NCI-H774 (cell line): ENCODE measurements around the gene CFAP99.

Source experiments
- DNase-seq: peaks from one replicate; lab custom pipeline; 2025; lab: John Stamatoyannopoulos, UW

The CFAP99 gene

GRCh38 chr4:2472187-2472586 lies 53.4 kb downstream of the CFAP99 start:
- DNase-seq: no peak

DNA sequence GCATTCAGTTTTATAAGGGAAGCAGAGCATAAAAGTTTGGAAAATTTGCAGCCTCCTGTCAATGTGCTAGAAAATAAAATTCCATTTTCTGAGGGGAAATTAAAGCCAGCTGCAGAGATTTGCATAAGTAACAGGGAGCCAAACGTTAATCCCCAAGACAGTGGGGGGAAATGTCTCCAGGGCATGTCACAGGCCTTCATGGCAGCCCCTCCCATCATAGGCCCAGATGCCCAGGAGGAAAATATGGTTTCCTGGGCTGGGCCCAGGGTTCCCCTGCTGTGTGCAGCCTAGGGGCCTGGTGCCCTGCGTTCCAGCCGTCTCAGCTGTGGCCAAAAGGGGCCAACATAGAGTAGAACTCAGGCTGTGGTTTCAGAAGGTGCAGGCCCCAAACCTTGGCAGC lies 59.5 kb downstream of the CFAP99 start:
- DNase-seq: no peak

- no peak for DNase-seq
Measured at GRCh38 chr4:2480649-2481048, 61.9 kb downstream of the CFAP99 start.

GRCh38 chr4:2482192-2482591 lies 63.4 kb downstream of the CFAP99 start:
- DNase-seq: no peak

DNA sequence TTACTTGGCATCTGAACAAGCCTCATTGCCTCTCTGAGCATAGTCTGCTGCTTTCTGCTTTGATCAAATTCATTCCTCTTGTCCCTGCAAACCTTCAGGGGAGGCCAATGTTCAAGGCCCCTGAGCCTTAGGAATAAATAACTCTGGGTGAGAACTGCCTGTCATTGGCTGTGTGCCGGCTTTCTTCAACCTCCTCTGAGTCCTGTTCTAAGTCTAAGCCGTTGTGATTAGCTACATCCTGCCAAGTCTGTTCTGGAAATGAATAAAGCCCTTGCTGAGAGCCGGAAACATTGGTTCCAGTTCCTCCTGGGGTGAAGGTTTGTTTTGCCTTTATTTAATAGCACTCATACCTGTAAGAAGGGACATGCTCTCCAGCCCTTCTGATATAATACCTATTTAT lies 63.9 kb downstream of the CFAP99 start:
- DNase-seq: no peak

DNA sequence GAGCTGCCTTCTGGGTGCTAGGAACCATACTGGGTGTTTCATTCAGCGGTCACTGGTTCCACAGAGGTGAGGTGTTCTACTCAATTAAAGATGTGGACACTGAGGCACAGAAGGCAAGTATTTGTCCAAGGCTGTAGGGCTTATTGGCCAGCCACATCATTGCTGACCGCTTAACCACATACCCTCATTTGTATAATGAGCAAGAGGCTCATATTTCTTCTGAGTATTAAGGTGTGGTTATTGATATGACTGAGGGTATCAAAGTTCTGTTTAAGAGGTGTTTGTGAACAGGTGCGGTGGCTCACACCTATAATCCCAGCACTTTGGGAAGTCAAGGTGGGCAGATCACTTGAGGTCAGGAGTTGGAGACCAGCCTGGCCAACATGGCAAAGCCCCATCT lies 64.5 kb downstream of the CFAP99 start:
- DNase-seq: no peak

- DNase-seq: no peak
Measured at GRCh38 chr4:2484185-2484584, 65.4 kb downstream of the CFAP99 start.

DNA sequence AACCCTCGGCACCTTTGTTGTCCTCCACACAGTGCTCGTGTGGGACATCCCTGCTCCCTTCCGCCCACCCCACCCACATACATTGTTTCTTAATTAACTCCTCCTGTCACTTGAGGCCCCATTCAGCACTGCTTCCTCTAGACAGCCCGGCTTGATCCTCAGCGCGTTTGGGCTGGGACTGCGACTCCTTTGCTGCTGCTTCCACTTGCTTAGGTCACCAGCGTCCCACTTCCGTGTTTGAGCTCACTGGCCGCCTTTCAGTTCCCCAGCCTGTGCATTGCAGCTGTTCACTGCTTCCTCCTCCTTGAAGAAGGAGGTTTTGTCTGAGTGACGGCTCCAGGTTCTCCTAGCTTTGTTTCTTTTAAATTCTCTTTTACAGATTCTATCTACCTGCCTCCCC lies 66.2 kb downstream of the CFAP99 start:
- no peak for DNase-seq

- DNase-seq: no peak
Measured at GRCh38 chr4:2485956-2486355, 67.2 kb downstream of the CFAP99 start.

- DNase-seq: no peak
Measured at GRCh38 chr4:2486981-2487380, 68.2 kb downstream of the CFAP99 start.

DNA sequence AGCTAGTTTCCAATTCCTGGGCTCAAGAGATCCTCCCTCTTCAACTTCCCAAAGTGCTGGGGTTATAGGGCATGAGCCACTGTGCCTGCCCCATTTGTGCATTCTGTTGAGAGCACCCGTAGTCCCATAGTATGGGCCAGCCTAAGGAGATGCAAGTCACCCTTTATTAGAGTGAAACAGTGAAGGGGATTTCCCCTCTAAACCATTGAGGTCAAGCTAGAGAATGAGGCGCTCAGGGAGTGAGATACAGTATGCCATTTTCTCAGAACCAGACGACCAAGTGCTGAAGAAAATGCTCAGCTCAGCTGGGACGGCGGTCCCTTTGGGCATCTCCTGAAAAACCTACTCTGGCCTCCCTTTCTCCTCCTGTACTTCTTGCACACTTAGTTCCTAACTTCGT lies 68.9 kb downstream of the CFAP99 start:
- DNase-seq: no peak

DNA sequence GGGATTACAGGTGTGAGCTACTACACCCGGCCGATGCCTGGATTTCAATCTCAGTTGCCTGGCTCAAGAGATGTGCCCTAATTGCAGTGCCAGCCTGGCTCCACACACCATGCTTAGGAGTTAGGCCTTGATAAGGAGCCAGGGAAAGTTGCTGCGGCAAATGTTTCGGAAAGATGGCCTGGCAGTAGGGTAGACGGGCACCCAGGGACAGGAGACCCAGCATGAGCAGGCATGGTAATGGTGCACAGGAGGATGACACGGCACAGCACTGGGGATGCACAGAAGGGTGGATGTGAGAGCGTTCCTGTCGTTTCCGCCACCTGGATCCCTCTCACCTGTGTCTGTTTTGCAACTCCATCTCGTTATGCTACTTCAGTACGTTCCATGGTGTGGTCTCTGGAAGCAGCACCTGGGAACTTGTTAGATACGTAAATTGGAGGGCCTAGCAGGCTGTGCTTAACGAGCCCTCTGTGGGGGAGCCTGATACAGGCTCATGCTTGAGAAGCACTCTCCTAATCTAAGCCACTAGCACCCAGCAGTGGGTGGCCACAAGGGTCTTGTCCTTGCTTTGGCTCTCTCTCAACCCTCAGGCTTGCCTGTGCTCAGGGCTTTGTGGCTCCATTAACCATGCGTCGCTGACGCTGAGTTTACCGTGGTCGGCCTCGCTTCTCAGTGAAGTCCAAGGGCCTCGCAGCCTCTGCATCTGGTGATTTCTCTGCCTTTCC lies 70.5 kb downstream of the CFAP99 start:
- DNase-seq: no peak

DNA sequence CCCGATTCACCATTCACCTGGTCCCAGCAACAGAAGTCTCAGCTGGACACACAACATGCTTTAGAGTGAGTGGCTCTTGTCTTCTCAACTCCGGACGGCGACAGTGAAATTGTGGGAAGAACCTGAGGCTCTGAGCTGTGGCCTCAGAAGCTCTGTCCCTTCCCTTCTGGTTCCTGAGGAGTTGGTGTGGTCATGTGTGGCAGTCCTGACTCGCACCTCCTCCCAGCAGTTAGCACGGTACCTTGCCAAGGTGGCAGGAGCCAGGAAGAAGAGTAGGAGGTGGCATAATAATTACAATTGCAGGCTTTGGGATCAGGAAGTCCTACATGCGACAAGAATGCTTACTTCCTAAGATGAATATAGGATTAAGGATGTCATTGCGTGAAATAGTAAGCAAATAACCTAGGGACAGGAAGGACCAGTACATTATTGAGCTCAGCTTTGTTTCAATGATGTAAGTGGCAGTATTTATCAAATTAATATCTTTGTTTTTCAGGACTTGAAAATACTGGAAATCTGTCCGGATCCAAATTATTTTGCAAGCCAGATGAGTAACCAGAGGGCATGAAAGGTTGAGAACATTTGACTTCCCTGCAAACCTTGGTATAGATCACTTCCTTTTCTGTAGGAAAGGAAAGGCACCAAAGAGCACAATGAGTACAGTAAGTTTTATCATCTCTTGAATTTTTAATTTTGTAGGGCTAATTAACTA lies 71.2 kb downstream of the CFAP99 start:
- DNase-seq: no peak

- DNase-seq: no peak
Measured at GRCh38 chr4:2492970-2493369, 74.2 kb downstream of the CFAP99 start.

GRCh38 chr4:2494992-2495391 lies 76.2 kb downstream of the CFAP99 start:
- DNase-seq: no peak

GRCh38 chr4:2497324-2497723 lies 78.6 kb downstream of the CFAP99 start:
- DNase-seq: no peak

DNA sequence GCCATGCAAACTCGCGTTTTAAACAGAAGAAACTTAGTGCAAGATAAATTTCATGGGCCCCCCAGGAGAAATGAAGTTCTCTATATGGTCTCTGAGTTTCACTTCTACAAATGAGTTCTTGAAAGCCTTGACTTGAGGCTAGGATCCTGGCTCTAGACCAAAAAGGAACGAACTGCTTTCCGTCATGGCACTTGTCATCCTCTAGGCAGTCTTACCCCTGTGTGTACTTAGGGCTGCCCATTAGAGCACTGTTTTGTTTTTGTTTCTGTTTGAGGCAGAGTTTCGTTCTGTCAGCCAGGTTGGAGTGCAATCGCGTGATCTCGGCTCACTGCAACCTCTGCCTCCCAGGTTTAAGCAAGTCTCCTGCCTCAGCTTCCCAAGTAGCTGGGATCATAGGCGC lies 79.2 kb downstream of the CFAP99 start:
- no peak for DNase-seq

GRCh38 chr4:2500547-2500946 lies 81.8 kb downstream of the CFAP99 start:
- DNase-seq: no peak

DNA sequence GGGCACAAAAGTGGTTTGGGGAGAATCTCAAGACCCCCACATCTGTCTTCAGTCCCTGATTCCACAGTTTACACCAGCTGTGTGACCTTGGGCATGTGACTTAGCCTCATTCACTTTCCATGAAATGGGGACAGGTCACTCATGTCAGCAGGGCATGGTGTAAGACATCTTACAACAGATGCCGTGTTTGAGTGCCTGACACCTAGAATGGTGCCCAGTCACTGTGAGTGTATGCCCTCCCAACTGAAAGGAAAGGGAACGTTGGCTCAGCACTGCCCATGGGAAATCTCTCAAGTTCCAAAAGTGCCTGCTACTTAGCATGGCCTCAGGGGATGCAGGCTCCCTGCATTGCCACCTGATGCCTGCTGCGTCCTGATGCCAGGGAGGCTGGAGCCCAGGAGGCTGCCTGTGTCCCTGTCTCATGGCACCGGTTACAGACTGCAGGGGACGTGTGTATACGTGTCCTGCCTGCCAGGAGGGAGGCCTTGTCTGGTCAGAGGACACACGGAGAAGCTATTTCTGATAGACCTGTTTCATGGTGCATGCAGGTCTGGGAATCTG lies 82.4 kb downstream of the CFAP99 start:
- DNase-seq: no peak

DNA sequence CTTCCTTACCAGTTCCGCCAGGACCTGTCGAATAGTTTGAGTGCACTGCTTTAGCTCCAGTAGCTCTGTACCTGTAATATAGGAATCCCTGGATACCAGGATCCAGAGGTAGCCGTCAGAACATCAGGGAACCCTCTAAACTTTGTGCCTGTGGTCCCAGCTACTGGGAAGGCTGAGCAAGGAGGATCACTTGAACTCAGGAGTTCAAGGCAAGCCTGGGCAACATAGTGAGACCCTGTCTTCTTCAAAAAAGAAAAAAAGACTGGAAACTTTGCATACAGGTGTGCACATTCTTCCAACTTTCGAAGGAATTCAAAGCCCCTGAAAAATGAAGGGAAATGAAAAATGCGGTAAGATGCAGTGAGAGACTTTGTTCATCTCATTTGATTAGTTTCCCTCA lies 85.1 kb downstream of the CFAP99 start:
- no peak for DNase-seq

DNA sequence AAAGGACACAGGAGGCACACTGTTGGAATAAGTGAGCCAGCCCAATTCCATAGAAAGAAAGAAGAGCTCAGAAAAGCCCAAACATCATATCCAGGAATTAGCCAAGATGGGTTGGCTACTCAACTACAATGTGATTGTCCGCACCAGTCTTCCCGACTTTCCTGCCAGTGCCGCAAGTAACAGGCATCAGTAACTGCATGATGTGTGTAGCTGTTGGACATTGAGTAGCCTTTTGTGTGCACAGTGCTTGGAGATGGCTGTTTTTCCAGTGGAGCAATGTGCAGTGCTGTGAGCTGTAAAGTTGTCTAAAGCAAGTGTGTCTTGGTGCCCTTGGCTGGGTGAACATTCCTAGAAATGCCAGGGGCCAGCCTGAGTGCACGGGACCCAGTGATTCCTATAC lies 88.5 kb downstream of the CFAP99 start:
- no peak for DNase-seq

DNA sequence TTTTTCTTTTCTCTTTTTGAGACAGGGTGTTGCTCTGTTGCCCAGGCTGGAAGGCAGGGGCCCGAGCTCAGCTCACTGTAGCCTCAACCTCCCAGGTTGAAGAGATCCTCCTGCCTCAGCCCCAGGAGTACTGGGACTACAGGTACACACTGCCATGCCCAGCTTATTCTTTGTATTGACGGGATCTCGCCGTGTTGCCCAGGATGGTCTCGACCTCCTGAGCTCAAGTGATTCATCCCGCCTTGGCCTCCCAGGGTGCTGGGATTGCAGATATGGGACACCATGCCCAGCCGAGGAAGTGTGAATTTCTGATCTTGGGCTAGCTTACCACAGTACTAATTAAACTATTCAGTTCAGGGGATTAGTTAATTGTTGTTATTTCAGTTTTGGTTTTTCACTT lies 89.1 kb downstream of the CFAP99 start:
- DNase-seq: no peak
